HepG2 (cell line): ENCODE results near the gene DCTN1. TPM values are rescaled to one million over a fixed set of nuclear protein-coding genes. Genes with fewer than 3 reads are reported as not detected.

Experiments used
- ATAC-seq: fragments of 200-7000 bp; cut with Tn5 transposase; 3 replicates; pipeline ENCODE4 v1.9.1; 2020; ENCODE audit warnings: mild to moderate bottlenecking, moderate library complexity
- BruUV-seq: library from RNA; stranded (reverse); fragments of 400-500 nt; replicated peaks from 2 replicates; lab custom pipeline; 2021; lab: Mats Ljungman, UMichigan
- CTCF ChIA-PET: fragments of 300-600 bp; formaldehyde crosslinking; extraction: SDS; loops from one replicate; lab custom pipeline; 2021; ENCODE audit warnings: low total read pairs, inconsistent platforms, low intra/inter-chr PET ratio; lab: Yijun Ruan, JAX
- POLR2A ChIA-PET: fragments of 350-600 bp; sonication (Branson Sonifier 250); formaldehyde crosslinking; loops from one replicate; lab custom pipeline; 2020; ENCODE audit warnings: antibody characterized with exemption, inconsistent platforms; lab: Yijun Ruan, JAX
- DNase-seq: peaks from one replicate; pipeline ENCODE4 v3.0.0-alpha.2; 2015; ENCODE audit warnings: low spot score
- FAIRE-seq: peaks from 3 replicates; lab custom pipeline; 2011; peaks lifted over from hg19 to GRCh38; lab: Jason Lieb, UNC
- H2AFZ ChIP-seq: one replicate; pipeline ENCODE4 v1.6.1; 2011; ENCODE audit warnings: low read length, inconsistent platforms
- H3K27ac ChIP-seq: fragments of 300-600 bp; 3 replicates; pipeline ENCODE4 v1.8.0; 2011; ENCODE audit warnings: mixed run types, mild to moderate bottlenecking, mixed read lengths, low read length, inconsistent platforms; ENCODE audit not compliant: insufficient read depth; ENCODE audit errors: extremely low read length
- H3K27me3 ChIP-seq, 2 experiments: fragments of 200-600 bp in 1 of 2; 2 replicates in 1 of 2; 3 replicates in 1 of 2; pipeline versions ENCODE4 v1.6.0 to v1.8.0; 2011; ENCODE audit warnings: low read length in 2 of 2, mild to moderate bottlenecking in 2 of 2, moderate library complexity in 2 of 2, inconsistent platforms in 1 of 2; ENCODE audit not compliant: insufficient read depth in 2 of 2, control insufficient read depth in 1 of 2
- H3K36me3 ChIP-seq, 2 experiments: fragments of 200-600 bp in 1 of 2; replicated peaks in 1 of 2; 2 replicates in 1 of 2; 3 replicates in 1 of 2; pipeline versions ENCODE4 v1.5.1 to v1.8.0; 2011; ENCODE audit warnings: low read length in 2 of 2, inconsistent platforms in 1 of 2; ENCODE audit not compliant: insufficient read depth in 2 of 2, control insufficient read depth in 1 of 2
- H3K4me1 ChIP-seq: 2 replicates; pipeline ENCODE4 v1.5.1; 2012; ENCODE audit warnings: low read length, inconsistent platforms; ENCODE audit not compliant: insufficient read depth
- H3K4me2 ChIP-seq: 2 replicates; pipeline ENCODE4 v1.6.0; 2011; ENCODE audit warnings: low read depth, low read length, inconsistent platforms
- H3K4me3 ChIP-seq, 3 experiments: fragments of 200-600 bp in 1 of 3; sonication (generic), shearing (Covaris generic) in 1 of 3; replicated peaks in 1 of 3; 2 replicates each; pipeline ENCODE4 v1.5.1; 2011 to 2016; ENCODE audit warnings: low read length in 3 of 3, inconsistent platforms in 2 of 3, low read depth in 2 of 3, mild to moderate bottlenecking in 2 of 3, control low read depth in 1 of 3, mixed read lengths in 1 of 3; ENCODE audit not compliant: insufficient read depth in 1 of 3
- H3K79me2 ChIP-seq: one replicate; pipeline ENCODE4 v1.6.1; 2011; ENCODE audit warnings: low read length, inconsistent platforms; ENCODE audit not compliant: insufficient read depth
- H3K9ac ChIP-seq: 2 replicates; pipeline ENCODE4 v1.6.0; 2011; ENCODE audit warnings: mild to moderate bottlenecking, low read depth, low read length, inconsistent platforms; ENCODE audit not compliant: insufficient read depth
- H3K9me3 ChIP-seq: 2 replicates; pipeline ENCODE4 v1.5.1; 2012; ENCODE audit warnings: mild to moderate bottlenecking, low read length
- H4K20me1 ChIP-seq: 2 replicates; pipeline ENCODE4 v1.6.0; 2011; ENCODE audit warnings: inconsistent platforms, mild to moderate bottlenecking, low read length, moderate library complexity; ENCODE audit not compliant: insufficient read depth
- AGO2 ChIP-seq: fragments of 200-400 bp; formaldehyde crosslinking; optimal IDR thresholded peaks from 2 replicates; pipeline ENCODE3; 2017; ENCODE audit warnings: mild to moderate bottlenecking, low read depth, low read length, moderate library complexity
- CHD2 ChIP-seq: IDR thresholded peaks from 2 replicates; pipeline ENCODE4 v1.6.1; 2011; ENCODE audit warnings: low read depth, low read length, improper control_type of control experiment
- FLYWCH1 ChIP-seq: sonication (generic); formaldehyde crosslinking; IDR thresholded peaks from 2 replicates; pipeline ENCODE4 v1.8.1; 2023; ENCODE audit warnings: mild to moderate bottlenecking, missing genetic modification reagents
- GATAD1 ChIP-seq: IDR thresholded peaks from 2 replicates; pipeline ENCODE4 v1.6.1; 2016; ENCODE audit warnings: missing genetic modification reagents, missing compliant biosample characterization
- HNRNPUL1 ChIP-seq: fragments of 200-400 bp; formaldehyde crosslinking; IDR thresholded peaks from 2 replicates; pipeline ENCODE4 v1.6.1; 2017; ENCODE audit warnings: low read depth, mild to moderate bottlenecking, low read length, moderate library complexity
- RELA ChIP-seq: sonication (generic); formaldehyde crosslinking; IDR thresholded peaks from 2 replicates; pipeline ENCODE4 v1.4.0; 2020; ENCODE audit warnings: missing genetic modification reagents
- RFXANK ChIP-seq: IDR thresholded peaks from 2 replicates; pipeline ENCODE4 v1.6.1; 2016
- SIN3B ChIP-seq: fragments of 150-350 bp; IDR thresholded peaks from 2 replicates; pipeline ENCODE4 v1.6.1; 2014; ENCODE audit warnings: low read length
- ZEB1 ChIP-seq: IDR thresholded peaks from 2 replicates; pipeline ENCODE4 v1.6.1; 2012; ENCODE audit warnings: mild to moderate bottlenecking, low read depth, inconsistent platforms; ENCODE audit not compliant: insufficient replicate concordance
- ZNF20 ChIP-seq: sonication (generic); formaldehyde crosslinking; IDR thresholded peaks from 2 replicates; pipeline ENCODE4 v1.4.0; 2020; ENCODE audit warnings: mild to moderate bottlenecking, moderate library complexity, missing genetic modification reagents
- ZNF232 ChIP-seq: sonication (generic); formaldehyde crosslinking; IDR thresholded peaks from 2 replicates; pipeline ENCODE4 v1.4.0; 2020; ENCODE audit warnings: missing genetic modification reagents, borderline replicate concordance
- ZNF331 ChIP-seq: sonication (generic); formaldehyde crosslinking; IDR thresholded peaks from 2 replicates; pipeline ENCODE4 v1.4.0; 2020; ENCODE audit warnings: missing genetic modification reagents
- ZNF44 ChIP-seq: sonication (generic); formaldehyde crosslinking; IDR thresholded peaks from 2 replicates; pipeline ENCODE4 v1.5.1; 2020; ENCODE audit warnings: mild to moderate bottlenecking, missing genetic modification reagents
- ZNF556 ChIP-seq: sonication (generic); formaldehyde crosslinking; IDR thresholded peaks from 2 replicates; pipeline ENCODE4 v1.4.0; 2020; ENCODE audit warnings: mild to moderate bottlenecking, missing genetic modification reagents, borderline replicate concordance
- ZNF576 ChIP-seq: sonication (generic); formaldehyde crosslinking; IDR thresholded peaks from 2 replicates; pipeline ENCODE4 v1.4.0; 2020; ENCODE audit warnings: mild to moderate bottlenecking, missing genetic modification reagents
- ZNF784 ChIP-seq: sonication (generic); formaldehyde crosslinking; IDR thresholded peaks from 2 replicates; pipeline ENCODE4 v1.5.1; 2020; ENCODE audit warnings: missing genetic modification reagents, mild to moderate bottlenecking, borderline replicate concordance
- ZNF792 ChIP-seq: IDR thresholded peaks from 2 replicates; pipeline ENCODE4 v1.6.1; 2016
- WGBS: methylation state at CpG from one replicate; pipeline ENCODE4 v1.1.6; 2017; ENCODE audit warnings: low lambda C conversion rate; 5-methylcytosine and 5-hydroxymethylcytosine counted together
- in situ Hi-C: cut with HindIII; loops from 2 replicates; pipeline ENCODE4 v1.10.0; 2017; ENCODE audit warnings: low pct_unique_long_range_greater_than_20kb; ENCODE audit not compliant: extremely low pct_ligation_motif_present
- intact Hi-C: fragments of 100-400 bp; cut with micrococcal nuclease; formaldehyde crosslinking; loops from one replicate; pipeline ENCODE4 v1.10.0; 2022; ENCODE audit not compliant: unreplicated experiment
- polyA plus RNA-seq, 8 experiments: library from polyadenylated mRNA; depleted of rRNA in 3 of 8; stranded (reverse) in 7 of 8; unstranded in 1 of 8; fragments of >200 nt; fragmentation: Illumina TruSeq in 4 of 8; extraction: Trizol in 4 of 8; gene quantifications; 2 replicates each; pipeline versions ENCODE4 v1.2.1 to v1.2.3, GENCODE V29; 2011 to 2016; ENCODE audit warnings: low read depth in 4 of 8, missing spikeins in 1 of 8, mixed read lengths in 1 of 8; ENCODE audit not compliant: insufficient read depth in 1 of 8
- total RNA-seq, 5 experiments: library from RNA; depleted of rRNA; stranded (reverse); fragments of >200 nt; fragmentation: Illumina TruSeq; extraction: Trizol; gene quantifications; 2 replicates each; pipeline ENCODE4 v1.2.3, GENCODE V29; 2016; ENCODE audit warnings: low read depth in 1 of 5
- TF ChIP-seq, protein P1 (sequence below): sonication (generic); formaldehyde crosslinking; IDR thresholded peaks from 2 replicates; pipeline ENCODE4 v1.8.1; 2023; ENCODE audit warnings: mild to moderate bottlenecking, missing genetic modification reagents

Gene DCTN1
- total and polyA plus RNA-seq, 2 of the 13 experiments (the other 11 are each of a cell fraction or from before 2014, with no cell fraction given) = 73.2 to 122 TPM

DNA sequence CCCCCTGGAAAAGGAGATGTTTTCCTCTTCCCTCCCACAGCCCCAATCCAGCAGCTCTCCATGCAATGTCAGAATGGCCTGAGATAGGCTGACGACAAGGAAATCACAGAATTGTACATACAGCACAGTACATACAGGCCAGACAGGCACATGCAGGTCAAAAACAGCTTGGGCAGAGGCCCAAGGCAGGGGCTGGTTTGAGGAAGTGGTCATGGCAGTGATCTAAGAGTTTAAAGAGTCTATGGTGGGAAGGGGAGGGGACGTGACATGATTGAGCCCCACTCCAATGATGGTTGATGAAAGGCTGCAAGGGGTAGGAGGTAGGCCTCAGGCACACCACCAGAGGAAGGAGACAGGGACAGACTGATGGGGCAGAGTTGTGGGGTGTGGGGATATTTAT lies 4.3 kb downstream of the DCTN1 start (continued):
- no peak for TF ChIP-seq CHD2
- TF ChIP-seq RELA (CRISPR knock-in tag) = no peak
- no peak for TF ChIP-seq ZEB1
- TF ChIP-seq RFXANK (CRISPR knock-in tag) = no peak

- Histone ChIP-seq H4K20me1 (peaks cover 1% of the 10 kb centered on the region; the same call in 1 of the 2 replicates), H3K9ac (no peak overlapping the region), H3K27me3 (no peaks in the 10 kb centered on the region), H2AFZ (no peak overlapping the region)
- in situ Hi-C loops = no loop called here
- intact Hi-C loops = no loop called here
- no peak for FAIRE-seq
- TF ChIP-seq AGO2 (peak; percentile 39), SIN3B (no peak), ZNF20 (CRISPR knock-in tag) (no peak)
- TF ChIP-seq, all 625 proteins: peak for 1
- Histone ChIP-seq H3K27ac (no peak overlapping the region), H3K79me2 (peaks cover 12% of the 10 kb centered on the region), H3K4me3 (no peak overlapping the region), H3K4me1 (peaks cover under 1% of the 10 kb centered on the region), H3K9me3 (no peaks in the 10 kb centered on the region), H3K4me2 (no peak overlapping the region), H3K36me3 (peaks cover 38 to 55% of the 10 kb centered on the region in 2 experiments)
- DNase-seq (no peak), ATAC-seq (no peak)
- CTCF ChIA-PET = no interaction called here
- no TSS peak for BruUV-seq
- POLR2A ChIA-PET = no interaction called here
- whole genome bisulfite sequencing = 96% methylated on average over 19 of the region's 19 CpGs
These were observed 5.5 kb downstream of the DCTN1 start for GRCh38 chr2:74374509-74375205.

DNA sequence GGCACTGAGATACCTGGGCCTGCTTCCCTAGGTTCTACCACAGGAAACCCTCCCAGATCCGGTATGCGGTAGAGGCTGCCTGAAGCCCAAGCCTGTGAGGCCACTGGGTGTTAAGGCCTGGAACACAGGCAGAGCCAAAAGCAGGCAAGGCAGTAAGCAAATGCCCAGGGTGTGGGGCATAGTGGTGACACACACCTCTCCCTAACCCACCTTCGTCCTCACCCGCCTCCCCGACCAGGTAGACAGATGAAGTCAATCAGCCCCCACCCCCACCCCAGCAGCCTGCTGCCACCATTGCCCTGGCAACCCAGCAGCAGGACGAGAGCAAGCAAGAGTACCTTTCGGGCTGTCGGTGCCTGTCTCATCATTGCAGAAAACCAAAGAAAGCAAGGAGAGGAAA lies 6.1 kb downstream of the DCTN1 start:
- no peak overlapping the region for H2AFZ ChIP-seq
- 99% methylated on average over 8 of the region's 8 CpGs for WGBS
- ChIA-PET CTCF (no interaction called here), POLR2A (no interaction called here)
- no peak overlapping the region for H3K9ac ChIP-seq
- no peaks in the 10 kb centered on the region; the same call in 1 of the 2 replicates for H4K20me1 ChIP-seq
- ATAC-seq (no peak), DNase-seq (no peak), FAIRE-seq (no peak)
- H3K79me2 ChIP-seq = peaks cover 6% of the 10 kb centered on the region
- in situ Hi-C loops = no loop called here
- H3K27ac ChIP-seq = no peak overlapping the region
- H3K27me3 ChIP-seq = no peaks in the 10 kb centered on the region
- H3K36me3 ChIP-seq = peaks cover 44 to 62% of the 10 kb centered on the region in 2 experiments
- H3K4me2 ChIP-seq = no peak overlapping the region
- BruUV-seq = no TSS peak
- H3K4me3 ChIP-seq = no peak overlapping the region
- H3K4me1 ChIP-seq = no peaks in the 10 kb centered on the region
- H3K9me3 ChIP-seq = no peaks in the 10 kb centered on the region
- intact Hi-C loops = no loop called here
- TF ChIP-seq HNRNPUL1 (no peak), FLYWCH1 (CRISPR knock-in tag) (no peak), ZNF784 (CRISPR knock-in tag) (no peak), ZNF556 (no peak), ZNF792 (CRISPR knock-in tag) (no peak), GATAD1 (CRISPR knock-in tag) (no peak), ZNF44 (no peak), ZNF232 (CRISPR knock-in tag) (no peak), ZNF331 (CRISPR knock-in tag) (no peak), ZNF576 (no peak)
- TF ChIP-seq, protein P1, sequence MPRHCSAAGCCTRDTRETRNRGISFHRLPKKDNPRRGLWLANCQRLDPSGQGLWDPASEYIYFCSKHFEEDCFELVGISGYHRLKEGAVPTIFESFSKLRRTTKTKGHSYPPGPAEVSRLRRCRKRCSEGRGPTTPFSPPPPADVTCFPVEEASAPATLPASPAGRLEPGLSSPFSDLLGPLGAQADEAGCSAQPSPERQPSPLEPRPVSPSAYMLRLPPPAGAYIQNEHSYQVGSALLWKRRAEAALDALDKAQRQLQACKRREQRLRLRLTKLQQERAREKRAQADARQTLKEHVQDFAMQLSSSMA (CRISPR knock-in tag) = no peak
